Measurements from ENCODE around the gene TSPAN31.

The TSPAN31 gene

GRCh38 chr12:57751788-57752667 lies 7.2 kb downstream of the TSPAN31 start, which contains the start of gene CDK4:
Gene CDK4, minus strand, starts transcription at chr12:57752310. Its CDS starts 593 bp downstream, at chr12:57751717.
- H3K4me3 Mint-ChIP-seq = peak within 1 kb of the TSS; percentile 96
- no peaks in the 10 kb centered on the region for H3K9me3 Mint-ChIP-seq
- H3K36me3 Mint-ChIP-seq (ENCODE audit: low read depth) = peaks cover 44% of the 10 kb centered on the region
- H3K27ac Mint-ChIP-seq = peak within 1 kb of the TSS; percentile 97
- no peaks in the 10 kb centered on the region for H3K27me3 Mint-ChIP-seq
- peaks cover 63% of the 10 kb centered on the region for H3K4me1 Mint-ChIP-seq (ENCODE audit: low read depth)

- H3K4me1 Mint-ChIP-seq (ENCODE audit: low read depth) = peaks cover 60% of the 10 kb centered on the region
- H3K4me3 Mint-ChIP-seq = peak overlapping the region; percentile 96
- H3K27ac Mint-ChIP-seq = peak overlapping the region; percentile 97
- H3K9me3 Mint-ChIP-seq = no peaks in the 10 kb centered on the region
- no peaks in the 10 kb centered on the region for H3K27me3 Mint-ChIP-seq
- H3K36me3 Mint-ChIP-seq (ENCODE audit: low read depth) = peaks cover 39% of the 10 kb centered on the region
Observed at GRCh38 chr12:57752668-57753000, 7.8 kb downstream of the TSPAN31 start.

- peaks cover 29% of the 10 kb centered on the region for H3K36me3 Mint-ChIP-seq (ENCODE audit: low read depth)
- peaks cover 60% of the 10 kb centered on the region for H3K4me1 Mint-ChIP-seq (ENCODE audit: low read depth)
- no peaks in the 10 kb centered on the region for H3K9me3 Mint-ChIP-seq
- peak overlapping the region; percentile 56 for H3K27ac Mint-ChIP-seq
- no peaks in the 10 kb centered on the region for H3K27me3 Mint-ChIP-seq
- peak overlapping the region; percentile 96 for H3K4me3 Mint-ChIP-seq
Observed at GRCh38 chr12:57753756-57754337, 9.0 kb downstream of the TSPAN31 start.

- peaks cover 27% of the 10 kb centered on the region for H3K36me3 Mint-ChIP-seq (ENCODE audit: low read depth)
- no peaks in the 10 kb centered on the region for H3K9me3 Mint-ChIP-seq
- peak within 1 kb of the TSS; percentile 83 for H3K4me3 Mint-ChIP-seq
- H3K27ac Mint-ChIP-seq = peak within 1 kb of the TSS; percentile 79
- H3K27me3 Mint-ChIP-seq = no peaks in the 10 kb centered on the region
- H3K4me1 Mint-ChIP-seq (ENCODE audit: low read depth) = peaks cover 59% of the 10 kb centered on the region
Observed at GRCh38 chr12:57754411-57755193, 9.8 kb downstream of the TSPAN31 start, which contains the start of gene MARCHF9. Gene MARCHF9, plus strand, starts transcription at chr12:57755103. Its CDS starts 426 bp downstream, at chr12:57755529.

- H3K27me3 Mint-ChIP-seq = no peaks in the 10 kb centered on the region
- H3K4me1 Mint-ChIP-seq (ENCODE audit: low read depth) = peaks cover 61% of the 10 kb centered on the region
- peaks cover 30% of the 10 kb centered on the region for H3K36me3 Mint-ChIP-seq (ENCODE audit: low read depth)
- no peak overlapping the region for H3K27ac Mint-ChIP-seq
- H3K4me3 Mint-ChIP-seq = no peak overlapping the region
- H3K9me3 Mint-ChIP-seq = no peaks in the 10 kb centered on the region
Observed at GRCh38 chr12:57755194-57755453, 10.3 kb downstream of the TSPAN31 start.

GRCh38 chr12:57755454-57756372 lies 10.9 kb downstream of the TSPAN31 start:
- Mint-ChIP-seq H3K4me3 (peak overlapping the region; percentile 81), H3K9me3 (no peaks in the 10 kb centered on the region), H3K36me3 (ENCODE audit: low read depth) (peaks cover 26% of the 10 kb centered on the region), H3K27ac (peak overlapping the region; percentile 69), H3K4me1 (ENCODE audit: low read depth) (peaks cover 55% of the 10 kb centered on the region), H3K27me3 (no peaks in the 10 kb centered on the region)

- Mint-ChIP-seq H3K9me3 (no peaks in the 10 kb centered on the region), H3K27me3 (no peaks in the 10 kb centered on the region), H3K4me1 (ENCODE audit: low read depth) (peaks cover 46% of the 10 kb centered on the region), H3K36me3 (ENCODE audit: low read depth) (peaks cover 25% of the 10 kb centered on the region), H3K27ac (peak overlapping the region; percentile 69), H3K4me3 (peak overlapping the region; percentile 81)
Observed at GRCh38 chr12:57756406-57757341, 11.8 kb downstream of the TSPAN31 start.

- H3K4me1 Mint-ChIP-seq (ENCODE audit: low read depth) = peaks cover 39% of the 10 kb centered on the region
- H3K9me3 Mint-ChIP-seq = no peaks in the 10 kb centered on the region
- no peak overlapping the region for H3K27ac Mint-ChIP-seq
- no peaks in the 10 kb centered on the region for H3K27me3 Mint-ChIP-seq
- H3K4me3 Mint-ChIP-seq = no peak overlapping the region
- H3K36me3 Mint-ChIP-seq (ENCODE audit: low read depth) = peaks cover 31% of the 10 kb centered on the region
Observed at GRCh38 chr12:57757771-57758170, 12.9 kb downstream of the TSPAN31 start.

- Mint-ChIP-seq H3K36me3 (ENCODE audit: low read depth) (peaks cover 41% of the 10 kb centered on the region), H3K27ac (no peak overlapping the region)
Observed at GRCh38 chr12:57758552-57759359, 13.9 kb downstream of the TSPAN31 start.

GRCh38 chr12:57759360-57759980 lies 14.6 kb downstream of the TSPAN31 start:
- Mint-ChIP-seq H3K36me3 (ENCODE audit: low read depth) (peaks cover 48% of the 10 kb centered on the region), H3K9me3 (no peaks in the 10 kb centered on the region), H3K4me3 (no peak overlapping the region), H3K4me1 (ENCODE audit: low read depth) (peaks cover 34% of the 10 kb centered on the region), H3K27ac (no peak overlapping the region), H3K27me3 (peaks cover 7% of the 10 kb centered on the region)

More at GRCh38 chr12:57758552-57759359, 13.9 kb downstream of the TSPAN31 start:
- H3K4me3 Mint-ChIP-seq = no peak overlapping the region
- peaks cover 3% of the 10 kb centered on the region for H3K27me3 Mint-ChIP-seq
- no peaks in the 10 kb centered on the region for H3K9me3 Mint-ChIP-seq
- H3K4me1 Mint-ChIP-seq (ENCODE audit: low read depth) = peaks cover 35% of the 10 kb centered on the region

GRCh38 chr12:57760347-57760982 lies 15.6 kb downstream of the TSPAN31 start:
- H3K27ac Mint-ChIP-seq = no peak overlapping the region
- H3K4me1 Mint-ChIP-seq (ENCODE audit: low read depth) = peaks cover 40% of the 10 kb centered on the region
- peaks cover 8% of the 10 kb centered on the region for H3K27me3 Mint-ChIP-seq
- H3K9me3 Mint-ChIP-seq = no peaks in the 10 kb centered on the region
- H3K36me3 Mint-ChIP-seq (ENCODE audit: low read depth) = peaks cover 53% of the 10 kb centered on the region
- no peak overlapping the region for H3K4me3 Mint-ChIP-seq

GRCh38 chr12:57761391-57761998 lies 16.7 kb downstream of the TSPAN31 start:
- H3K4me3 Mint-ChIP-seq = no peak overlapping the region
- H3K27me3 Mint-ChIP-seq = peaks cover 12% of the 10 kb centered on the region
- H3K36me3 Mint-ChIP-seq (ENCODE audit: low read depth) = peaks cover 53% of the 10 kb centered on the region
- H3K4me1 Mint-ChIP-seq (ENCODE audit: low read depth) = peaks cover 44% of the 10 kb centered on the region
- no peak overlapping the region for H3K27ac Mint-ChIP-seq
- H3K9me3 Mint-ChIP-seq = no peaks in the 10 kb centered on the region
